ENCODE results near the gene SPOCK1. TPM values are rescaled to one million over a fixed set of nuclear protein-coding genes. Genes with fewer than 3 reads are reported as not detected.

The SPOCK1 gene
- total and polyA plus RNA-seq, 4 donors = 0.48 to 4.5 (median 0.69) TPM

DNA sequence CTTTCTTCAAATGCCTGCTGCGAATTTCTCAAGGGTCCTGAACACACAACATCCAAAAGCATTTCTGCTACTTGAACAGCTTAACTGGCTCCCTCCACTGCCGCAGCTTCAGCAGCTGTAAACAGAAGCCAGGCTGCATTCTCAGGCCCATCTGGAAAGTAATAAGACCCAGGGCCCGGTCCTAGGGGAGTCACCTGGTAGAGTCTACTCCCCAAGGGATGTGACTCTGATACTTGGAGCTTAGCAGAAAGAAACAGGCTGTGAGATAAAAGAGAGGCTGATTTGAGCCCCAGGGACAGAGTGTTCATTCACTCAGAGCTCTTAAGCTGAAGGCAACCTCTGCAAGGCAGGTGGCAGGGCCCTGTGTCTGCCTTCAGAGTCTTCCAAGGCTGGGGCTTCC, 356.8 kb downstream of the SPOCK1 start:
- H3K4me3 ChIP-seq = no peak overlapping the region
- peaks cover 0 to 36% (median 5%) of the 10 kb centered on the region in 3 donors for H3K27me3 ChIP-seq (ENCODE audit: control insufficient read depth in 3 of 3, insufficient read depth in 3 of 3, low read length in 2 of 3)
- peaks cover 0 to 2% (median 0%) of the 10 kb centered on the region in 4 donors for H3K9me3 ChIP-seq (ENCODE audit: control insufficient read depth in 4 of 4, insufficient read depth in 3 of 4, low read length in 3 of 4)
- WGBS, 2 donors = 64 to 73% methylated on average over 3 of the region's 3 CpGs
- H3K36me3 ChIP-seq (ENCODE audit: control insufficient read depth in 4 of 4, insufficient read depth in 4 of 4, low read length in 4 of 4) = no peaks in the 10 kb centered on the region
- no peak for TF ChIP-seq CTCF (IDR thresholded peaks at IDR 0.05; ENCODE audit: control extremely low read depth, extremely low read depth)
- peaks cover 0 to 2% (median 0%) of the 10 kb centered on the region in 5 donors for H3K4me1 ChIP-seq (ENCODE audit: control insufficient read depth in 5 of 5, insufficient read depth in 5 of 5, low read length in 5 of 5)
- DNase-seq (no peak), ATAC-seq (ENCODE audit: insufficient read depth, low FRiP score) (no peak)
- H3K27ac ChIP-seq (ENCODE audit: low read depth in 1 of 2, low read length in 1 of 2) = no peak overlapping the region
- no peak overlapping the region for H3K9ac ChIP-seq (ENCODE audit: insufficient read depth in 1 of 2, low read length in 2 of 2)

DNA sequence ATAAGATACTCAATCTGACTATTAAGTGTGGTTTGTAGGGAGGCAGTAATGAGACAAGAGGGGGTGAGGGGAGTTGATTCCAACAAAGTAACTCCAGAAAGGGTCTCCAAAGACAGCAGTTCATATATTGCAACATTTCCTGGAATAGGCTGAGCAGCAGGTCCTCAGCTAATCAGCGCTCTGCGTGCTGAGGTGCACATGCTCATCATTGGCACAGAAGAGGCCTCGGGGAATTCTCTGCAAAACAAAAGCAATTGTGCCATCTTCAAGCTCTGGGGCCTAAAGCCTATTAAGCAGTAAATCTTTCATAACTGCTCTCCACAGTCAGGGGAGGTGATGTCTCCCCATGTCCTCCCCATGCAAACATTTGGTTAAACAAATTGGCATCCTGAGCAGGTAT, 357.3 kb downstream of the SPOCK1 start:
- no peak for TF ChIP-seq CTCF (IDR thresholded peaks at IDR 0.05; ENCODE audit: control extremely low read depth, extremely low read depth)
- 51 to 53% methylated on average over 3 of the region's 3 CpGs for WGBS, 2 donors
- Histone ChIP-seq H3K4me1 (ENCODE audit: control insufficient read depth in 5 of 5, insufficient read depth in 5 of 5, low read length in 5 of 5) (peaks cover 0 to 2% (median 0%) of the 10 kb centered on the region in 5 donors), H3K27ac (ENCODE audit: low read depth in 1 of 2, low read length in 1 of 2) (no peak overlapping the region), H3K27me3 (ENCODE audit: control insufficient read depth in 3 of 3, insufficient read depth in 3 of 3, low read length in 2 of 3) (peaks cover 0 to 36% (median 5%) of the 10 kb centered on the region in 3 donors), H3K9me3 (ENCODE audit: control insufficient read depth in 4 of 4, insufficient read depth in 3 of 4, low read length in 3 of 4) (peaks cover 0 to 2% (median 0%) of the 10 kb centered on the region in 4 donors), H3K36me3 (ENCODE audit: control insufficient read depth in 4 of 4, insufficient read depth in 4 of 4, low read length in 4 of 4) (no peaks in the 10 kb centered on the region), H3K9ac (ENCODE audit: insufficient read depth in 1 of 2, low read length in 2 of 2) (no peak overlapping the region), H3K4me3 (no peak overlapping the region)
- ATAC-seq (ENCODE audit: insufficient read depth, low FRiP score) = no peak
- no peak for DNase-seq

- no peak for DNase-seq
- Histone ChIP-seq H3K9me3 (ENCODE audit: control insufficient read depth in 4 of 4, insufficient read depth in 3 of 4, low read length in 3 of 4) (peaks cover 0 to 2% (median 0%) of the 10 kb centered on the region in 4 donors), H3K27me3 (ENCODE audit: control insufficient read depth in 3 of 3, insufficient read depth in 3 of 3, low read length in 2 of 3) (peaks cover 0 to 29% (median 5%) of the 10 kb centered on the region in 3 donors), H3K36me3 (ENCODE audit: control insufficient read depth in 4 of 4, insufficient read depth in 4 of 4, low read length in 4 of 4) (no peaks in the 10 kb centered on the region), H3K27ac (ENCODE audit: low read depth in 1 of 2, low read length in 1 of 2) (no peak overlapping the region), H3K4me1 (ENCODE audit: control insufficient read depth in 5 of 5, insufficient read depth in 5 of 5, low read length in 5 of 5) (no peaks in the 10 kb centered on the region), H3K4me3 (no peak overlapping the region), H3K9ac (ENCODE audit: insufficient read depth in 1 of 2, low read length in 2 of 2) (no peak overlapping the region)
- ATAC-seq (ENCODE audit: insufficient read depth, low FRiP score) = no peak
- WGBS, 2 donors = 31 to 42% methylated on average over 3 of the region's 3 CpGs
- no peak for TF ChIP-seq CTCF (IDR thresholded peaks at IDR 0.05; ENCODE audit: control extremely low read depth, extremely low read depth)
Observed at GRCh38 chr5:137136991-137137632, 362.0 kb downstream of the SPOCK1 start.
